ENCODE measurements around the gene SBF1. TPM values are rescaled to one million over a fixed set of nuclear protein-coding genes. Genes with fewer than 3 reads are reported as not detected.

The SBF1 gene
- total and polyA plus RNA-seq, 11 donors, result 38.2 to 91.8 (median 63.2) TPM

DNA sequence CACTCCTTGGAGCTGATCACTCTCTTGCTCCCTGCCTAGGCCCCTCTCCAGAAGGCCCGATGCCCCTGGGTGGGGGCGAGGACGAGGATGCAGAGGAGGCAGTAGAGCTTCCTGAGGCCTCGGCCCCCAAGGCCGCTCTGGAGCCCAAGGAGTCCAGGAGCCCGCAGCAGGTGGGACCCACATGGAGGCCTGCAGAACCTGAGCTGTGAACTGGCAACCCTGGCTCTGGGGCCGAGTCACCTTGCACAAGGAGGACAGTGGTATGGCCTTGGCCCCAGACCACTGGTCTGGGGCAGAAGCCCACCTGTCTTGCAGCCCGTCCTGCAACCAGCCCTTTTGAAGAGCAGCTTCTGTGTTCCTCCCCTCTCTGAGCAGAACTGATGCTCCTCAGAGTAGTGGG lies 44.3 kb upstream of the SBF1 start:
- no peak overlapping the region for H3K27ac ChIP-seq
- no peaks in the 10 kb centered on the region for H3K9me3 ChIP-seq
- peaks cover 0 to 5% (median 2%) of the 10 kb centered on the region in 12 donors for H3K4me1 ChIP-seq
- H3K36me3 ChIP-seq, result peaks cover 0 to 88% (median 76%) of the 10 kb centered on the region in 9 donors
- 92 to 98% (median 96%) methylated on average over 7 to 8 of the region's 8 CpGs for WGBS, 4 donors
- peak in 1 of 5 donors; percentile 12 for DNase-seq
- ATAC-seq, result no peak
- H3K4me3 ChIP-seq, result no peak overlapping the region
- intact Hi-C loops (cut with DNase I), result no loop called here
- TF ChIP-seq, protein P1, sequence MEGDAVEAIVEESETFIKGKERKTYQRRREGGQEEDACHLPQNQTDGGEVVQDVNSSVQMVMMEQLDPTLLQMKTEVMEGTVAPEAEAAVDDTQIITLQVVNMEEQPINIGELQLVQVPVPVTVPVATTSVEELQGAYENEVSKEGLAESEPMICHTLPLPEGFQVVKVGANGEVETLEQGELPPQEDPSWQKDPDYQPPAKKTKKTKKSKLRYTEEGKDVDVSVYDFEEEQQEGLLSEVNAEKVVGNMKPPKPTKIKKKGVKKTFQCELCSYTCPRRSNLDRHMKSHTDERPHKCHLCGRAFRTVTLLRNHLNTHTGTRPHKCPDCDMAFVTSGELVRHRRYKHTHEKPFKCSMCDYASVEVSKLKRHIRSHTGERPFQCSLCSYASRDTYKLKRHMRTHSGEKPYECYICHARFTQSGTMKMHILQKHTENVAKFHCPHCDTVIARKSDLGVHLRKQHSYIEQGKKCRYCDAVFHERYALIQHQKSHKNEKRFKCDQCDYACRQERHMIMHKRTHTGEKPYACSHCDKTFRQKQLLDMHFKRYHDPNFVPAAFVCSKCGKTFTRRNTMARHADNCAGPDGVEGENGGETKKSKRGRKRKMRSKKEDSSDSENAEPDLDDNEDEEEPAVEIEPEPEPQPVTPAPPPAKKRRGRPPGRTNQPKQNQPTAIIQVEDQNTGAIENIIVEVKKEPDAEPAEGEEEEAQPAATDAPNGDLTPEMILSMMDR (IDR thresholded peaks at IDR 0.05), result no peak
- TF ChIP-seq POLR2A (IDR thresholded peaks at IDR 0.05), result no peak
- no peaks in the 10 kb centered on the region for H3K27me3 ChIP-seq

DNA sequence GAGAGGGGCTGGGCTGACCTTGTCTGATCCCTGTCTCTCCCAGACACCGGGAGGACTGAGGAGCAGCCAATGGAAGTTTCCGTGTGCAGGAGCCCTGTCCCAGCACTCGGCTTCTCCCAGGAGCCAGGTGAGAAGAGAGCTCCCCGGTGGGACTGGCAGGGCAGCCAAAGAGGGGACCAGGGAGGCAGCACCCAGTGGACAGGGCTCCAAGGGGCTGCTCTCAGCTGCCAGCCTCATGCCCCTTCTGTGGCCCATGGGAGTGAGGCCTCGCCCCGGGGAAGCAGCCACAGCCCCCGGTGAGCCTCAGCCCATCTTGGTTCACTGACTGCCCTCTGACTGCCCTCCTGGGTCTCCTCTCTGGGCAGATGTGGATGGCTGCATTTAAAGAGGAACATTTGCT lies 43.8 kb upstream of the SBF1 start:
- 94 to 95% (median 95%) methylated on average over 6 to 7 of the region's 7 CpGs for WGBS, 4 donors
- H3K4me1 ChIP-seq, result no peaks in the 10 kb centered on the region
- TF ChIP-seq POLR2A (IDR thresholded peaks at IDR 0.05), result no peak
- TF ChIP-seq, protein P1 (IDR thresholded peaks at IDR 0.05), result no peak
- intact Hi-C loops (cut with DNase I), result no loop called here
- H3K4me3 ChIP-seq, result no peak overlapping the region
- DNase-seq (peak in 1 of 5 donors; percentile 11), ATAC-seq (no peak)
- H3K36me3 ChIP-seq, result peaks cover 0 to 83% (median 71%) of the 10 kb centered on the region in 9 donors
- no peak overlapping the region for H3K27ac ChIP-seq
- no peaks in the 10 kb centered on the region for H3K27me3 ChIP-seq
- no peaks in the 10 kb centered on the region for H3K9me3 ChIP-seq

DNA sequence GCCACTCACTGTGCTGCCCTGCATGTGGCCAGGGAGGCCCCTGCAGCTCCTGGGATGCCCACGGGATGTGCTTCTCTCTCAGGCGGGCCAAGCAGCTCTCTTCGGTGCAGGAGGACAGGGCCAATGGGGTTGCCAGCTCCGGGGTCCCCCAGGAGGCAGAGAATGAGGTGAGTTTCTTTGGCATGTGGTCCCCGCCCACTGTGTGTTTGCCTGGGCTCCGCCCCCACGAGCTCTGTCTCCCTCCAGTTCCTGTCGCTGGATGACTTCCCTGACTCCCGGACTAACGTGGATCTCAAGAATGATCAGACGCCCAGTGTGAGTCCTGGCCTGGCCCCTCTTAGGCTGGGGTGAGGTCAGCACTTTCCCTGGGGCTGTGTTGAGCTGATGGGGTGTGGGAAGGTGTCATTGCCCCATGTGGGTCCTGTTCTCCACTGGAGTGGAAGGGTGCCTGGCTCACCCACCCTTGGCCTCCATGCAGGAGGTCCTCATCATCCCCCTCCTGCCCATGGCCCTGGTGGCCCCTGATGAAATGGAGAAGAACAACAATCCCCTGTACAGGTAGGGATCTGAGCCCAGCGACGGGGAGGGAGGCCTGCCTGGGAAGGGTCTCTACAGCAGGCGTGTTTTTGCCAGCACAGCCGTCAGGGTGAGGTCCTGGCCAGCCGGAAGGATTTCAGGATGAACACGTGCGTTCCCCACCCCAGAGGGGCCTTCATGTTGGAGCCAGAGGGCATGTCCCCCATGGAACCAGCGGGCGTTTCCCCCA lies 42.8 kb upstream of the SBF1 start:
- Histone ChIP-seq H3K36me3 (peaks cover 0 to 73% (median 63%) of the 10 kb centered on the region in 9 donors), H3K27ac (no peak overlapping the region), H3K4me3 (no peak overlapping the region), H3K4me1 (no peaks in the 10 kb centered on the region), H3K9me3 (no peaks in the 10 kb centered on the region), H3K27me3 (no peaks in the 10 kb centered on the region)
- DNase-seq (peak in 1 of 5 donors; percentile 13), ATAC-seq (no peak)
- intact Hi-C loops (cut with DNase I), result no loop called here
- 84 to 92% (median 87%) methylated on average over 14 to 20 of the region's 20 CpGs for WGBS, 4 donors
- TF ChIP-seq POLR2A (IDR thresholded peaks at IDR 0.05), result no peak
- TF ChIP-seq, protein P1 (IDR thresholded peaks at IDR 0.05), result no peak

DNA sequence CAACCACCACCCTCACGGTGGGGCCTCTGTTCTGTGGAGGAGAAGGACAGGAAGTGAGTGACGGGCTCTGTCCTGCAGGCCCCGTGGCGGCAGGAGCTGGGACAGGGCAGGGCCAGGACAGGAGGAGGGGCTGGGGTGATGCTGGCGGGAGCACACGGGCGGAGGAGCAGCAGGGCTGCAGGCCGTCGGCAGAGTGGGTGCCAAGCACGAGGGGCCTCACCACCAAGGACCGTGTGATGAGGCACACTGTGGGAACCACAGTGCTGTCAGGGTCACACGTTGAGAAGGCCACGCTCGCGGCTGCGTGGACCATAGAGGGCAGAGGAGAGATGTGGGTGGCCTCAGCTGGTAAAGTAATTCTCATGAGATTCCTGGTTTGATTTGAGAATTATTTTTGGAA lies 42.1 kb upstream of the SBF1 start:
- H3K27ac ChIP-seq, result no peak overlapping the region
- no peaks in the 10 kb centered on the region for H3K4me1 ChIP-seq
- 73 to 82% (median 80%) methylated on average over 16 of the region's 16 CpGs for WGBS, 4 donors
- intact Hi-C loops (cut with DNase I), result no loop called here
- DNase-seq, result no peak
- ATAC-seq, result peak in 1 of 4 donors; percentile 4
- no peaks in the 10 kb centered on the region for H3K9me3 ChIP-seq
- TF ChIP-seq, protein P1 (IDR thresholded peaks at IDR 0.05), result no peak
- TF ChIP-seq POLR2A (IDR thresholded peaks at IDR 0.05), result no peak
- no peak overlapping the region for H3K4me3 ChIP-seq
- peaks cover 0 to 69% (median 56%) of the 10 kb centered on the region in 9 donors for H3K36me3 ChIP-seq
- H3K27me3 ChIP-seq, result no peaks in the 10 kb centered on the region

Measured in heart left ventricle (tissue), 16 donors.